ENCODE data around the gene ENAH. TPM values are rescaled to one million over a fixed set of nuclear protein-coding genes. Genes with fewer than 3 reads are reported as not detected.
A peak's percentile ranks its signal among the peaks of the same experiment; 100 is the strongest.
"Not testable (repeated sequence)": the region's sequence is repeated elsewhere in the genome, so short reads cannot be mapped to it uniquely, and the experiment has no call there.

Gene ENAH
- total RNA-seq, 1 experiment from 2014 or later = 246 TPM

- Histone ChIP-seq H3K9me3 (replicated peaks) (no peaks in the 10 kb centered on the region), H3K27ac (no peak overlapping the region), H3K36me3 (no peaks in the 10 kb centered on the region), H3K27me3 (no peaks in the 10 kb centered on the region), H3K4me3 (no peak overlapping the region), H3K4me1 (peaks cover 29% of the 10 kb centered on the region)
- DNase-seq = no peak
Observed at GRCh38 chr1:225660544-225660946, 7.6 kb upstream of the ENAH start.

GRCh38 chr1:225658041-225658440 lies 5.1 kb upstream of the ENAH start:
- Histone ChIP-seq H3K4me3 (peak overlapping the region; percentile 1; the same call in 1 of the 2 replicates), H3K27me3 (no peaks in the 10 kb centered on the region), H3K36me3 (no peaks in the 10 kb centered on the region), H3K9me3 (replicated peaks) (no peaks in the 10 kb centered on the region), H3K27ac (peak overlapping the region; percentile 99), H3K4me1 (peaks cover 35% of the 10 kb centered on the region)
- no peak for DNase-seq

- peak overlapping the region; percentile 99 for H3K27ac ChIP-seq
- peak; percentile 83 to 92 for DNase-seq
Observed at GRCh38 chr1:225657462-225657989, 4.6 kb upstream of the ENAH start.

DNA sequence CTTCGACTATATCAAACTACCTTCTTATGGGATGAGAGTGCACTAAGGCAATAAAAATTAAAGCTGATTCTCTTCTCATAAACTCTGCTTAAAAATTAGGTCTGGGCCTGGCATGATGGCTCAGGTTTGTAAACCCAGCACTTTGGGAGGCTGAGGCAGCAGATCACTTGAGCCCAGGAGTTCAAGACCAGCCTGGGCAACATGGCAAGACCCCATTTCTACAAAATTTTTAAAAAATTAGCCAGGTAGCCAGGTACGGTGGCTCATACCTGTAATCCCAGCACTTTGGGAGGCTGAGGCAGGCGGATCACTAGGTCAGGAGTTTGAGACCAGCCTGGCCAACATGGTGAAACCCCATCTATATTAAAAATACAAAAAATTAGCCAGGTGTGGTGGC lies 3.3 kb upstream of the ENAH start:
- DNase-seq; H3K36me3 ChIP-seq; H3K9me3 ChIP-seq (replicated peaks); H3K27me3 ChIP-seq; H3K4me3 ChIP-seq: not testable (repeated sequence)
- Histone ChIP-seq H3K4me1 (peaks cover 35% of the 10 kb centered on the region), H3K27ac (peak overlapping the region; percentile 99)

More at GRCh38 chr1:225657462-225657989, 4.6 kb upstream of the ENAH start:
- Histone ChIP-seq H3K27me3 (no peaks in the 10 kb centered on the region), H3K4me3 (peak overlapping the region; percentile 1; the same call in 1 of the 2 replicates), H3K4me1 (peaks cover 35% of the 10 kb centered on the region), H3K9me3 (replicated peaks) (no peaks in the 10 kb centered on the region), H3K36me3 (no peaks in the 10 kb centered on the region)

- H3K27me3 ChIP-seq = no peaks in the 10 kb centered on the region
- peak; percentile 94 to 98 for DNase-seq
- H3K4me3 ChIP-seq = no peak overlapping the region
- H3K27ac ChIP-seq = peak overlapping the region; percentile 99
- no peaks in the 10 kb centered on the region for H3K9me3 ChIP-seq (replicated peaks)
- no peaks in the 10 kb centered on the region for H3K36me3 ChIP-seq
- peaks cover 35% of the 10 kb centered on the region for H3K4me1 ChIP-seq
Observed at GRCh38 chr1:225655509-225656258, 2.8 kb upstream of the ENAH start.

GRCh38 chr1:225654688-225655508 lies 2.0 kb upstream of the ENAH start:
- H3K4me1 ChIP-seq = peaks cover 35% of the 10 kb centered on the region
- H3K36me3 ChIP-seq = no peaks in the 10 kb centered on the region
- peak overlapping the region; percentile 83 for H3K4me3 ChIP-seq
- peak in 1 of 2 experiments; percentile 29 for DNase-seq
- no peaks in the 10 kb centered on the region for H3K9me3 ChIP-seq (replicated peaks)
- peak overlapping the region; percentile 99 for H3K27ac ChIP-seq
- H3K27me3 ChIP-seq = no peaks in the 10 kb centered on the region

- DNase-seq = peak in 1 of 2 experiments; percentile 60
- peak overlapping the region; percentile 83 for H3K4me3 ChIP-seq
- peak overlapping the region; percentile 99 for H3K27ac ChIP-seq
- H3K9me3 ChIP-seq (replicated peaks) = no peaks in the 10 kb centered on the region
- H3K36me3 ChIP-seq = no peaks in the 10 kb centered on the region
- H3K27me3 ChIP-seq = no peaks in the 10 kb centered on the region
- peaks cover 35% of the 10 kb centered on the region for H3K4me1 ChIP-seq
Observed at GRCh38 chr1:225654277-225654597, 1.3 kb upstream of the ENAH start.

GRCh38 chr1:225653463-225654276 lies 747 bp upstream of the ENAH start:
- peak; percentile 79 to 81 for DNase-seq
- no peaks in the 10 kb centered on the region for H3K36me3 ChIP-seq
- no peaks in the 10 kb centered on the region for H3K27me3 ChIP-seq
- H3K4me3 ChIP-seq = peak overlapping the region; percentile 83
- H3K9me3 ChIP-seq (replicated peaks) = no peaks in the 10 kb centered on the region
- peaks cover 35% of the 10 kb centered on the region for H3K4me1 ChIP-seq
- peak overlapping the region; percentile 99 for H3K27ac ChIP-seq

- H3K4me1 ChIP-seq = peaks cover 21% of the 10 kb centered on the region
- DNase-seq = peak; percentile 74 to 84
- peak overlapping the region; percentile 95 for H3K27ac ChIP-seq
- peaks cover 10% of the 10 kb centered on the region; the same call in 1 of the 2 replicates for H3K36me3 ChIP-seq
- peak overlapping the region; percentile 85 for H3K4me3 ChIP-seq
- no peaks in the 10 kb centered on the region for H3K27me3 ChIP-seq
- no peaks in the 10 kb centered on the region for H3K9me3 ChIP-seq (replicated peaks)
Observed at GRCh38 chr1:225651872-225652728, 823 bp downstream of the ENAH start.

DNA sequence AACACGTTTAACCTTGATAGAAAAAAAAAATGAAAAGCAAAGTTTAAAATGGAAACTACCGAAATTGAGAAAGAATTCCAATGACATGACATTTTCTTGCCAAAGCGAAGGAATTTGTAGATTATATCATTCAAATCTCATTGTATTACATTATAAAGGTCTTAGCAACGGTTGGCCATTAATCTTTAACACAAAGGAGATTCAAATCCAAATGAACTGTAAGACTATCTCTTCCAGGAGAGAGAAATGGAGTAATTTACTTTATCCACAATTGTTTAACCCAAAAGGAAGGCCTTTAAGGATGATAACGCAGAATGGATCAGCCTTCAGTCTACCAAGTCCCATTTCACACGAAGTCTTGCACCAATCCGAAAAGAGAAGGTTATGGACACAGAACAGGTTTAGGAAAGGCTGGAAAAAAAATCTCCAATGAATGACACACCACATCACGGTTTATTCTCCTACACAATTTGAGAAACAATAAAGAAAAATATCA lies 1.5 kb downstream of the ENAH start:
- peaks cover 11% of the 10 kb centered on the region; the same call in 1 of the 2 replicates for H3K36me3 ChIP-seq
- peaks cover 14% of the 10 kb centered on the region for H3K4me1 ChIP-seq
- peak overlapping the region; percentile 95 for H3K27ac ChIP-seq
- no peaks in the 10 kb centered on the region for H3K9me3 ChIP-seq (replicated peaks)
- H3K4me3 ChIP-seq = peak overlapping the region; percentile 85
- peak in 1 of 2 experiments; percentile 66 for DNase-seq
- no peaks in the 10 kb centered on the region for H3K27me3 ChIP-seq

GRCh38 chr1:225650179-225650578 lies 2.7 kb downstream of the ENAH start:
- Histone ChIP-seq H3K27ac (no peak overlapping the region), H3K4me3 (peak overlapping the region; percentile 85), H3K36me3 (peaks cover 22% of the 10 kb centered on the region), H3K9me3 (replicated peaks) (peaks cover 4% of the 10 kb centered on the region), H3K4me1 (peaks cover 4% of the 10 kb centered on the region), H3K27me3 (no peaks in the 10 kb centered on the region)
- no peak for DNase-seq

DNA sequence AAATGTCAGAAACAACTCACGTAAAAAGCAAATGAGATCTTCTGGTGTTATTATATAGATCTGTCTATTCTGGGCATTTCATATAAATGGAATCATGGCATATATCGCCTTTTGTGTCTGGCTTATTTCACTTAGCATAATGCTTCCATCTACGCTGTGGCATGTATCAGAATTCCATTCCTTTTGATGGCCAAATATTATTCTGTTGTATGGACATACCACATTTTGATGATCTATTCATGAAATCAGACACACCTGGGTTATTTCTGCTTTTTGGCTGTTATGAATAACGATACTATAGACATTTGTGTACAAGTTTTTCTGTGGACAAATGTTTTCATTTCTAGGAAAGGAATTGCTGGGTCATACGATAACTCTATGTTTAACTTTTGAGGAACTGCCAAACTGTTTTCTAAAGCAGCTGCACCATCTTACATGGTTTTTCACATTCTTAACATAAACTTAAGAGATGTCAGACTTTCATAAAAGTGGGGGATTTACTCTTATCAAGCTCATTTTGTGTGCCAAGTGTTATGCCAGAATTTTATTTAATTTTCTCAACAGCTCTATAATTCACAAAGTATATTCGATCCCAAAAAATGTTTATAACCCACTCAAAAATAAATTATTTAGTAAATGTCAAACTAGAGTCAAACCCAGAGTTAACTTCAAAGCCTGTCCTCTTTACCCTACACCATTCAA lies 7.6 kb downstream of the ENAH start:
- no peak overlapping the region for H3K4me3 ChIP-seq
- H3K4me1 ChIP-seq = no peaks in the 10 kb centered on the region
- no peak for DNase-seq
- H3K9me3 ChIP-seq (replicated peaks) = peaks cover 13% of the 10 kb centered on the region
- H3K27ac ChIP-seq = no peak overlapping the region
- H3K27me3 ChIP-seq = no peaks in the 10 kb centered on the region
- H3K36me3 ChIP-seq = peaks cover 67% of the 10 kb centered on the region

GRCh38 chr1:225644666-225645065 lies 8.3 kb downstream of the ENAH start:
- H3K4me3 ChIP-seq = no peak overlapping the region
- no peaks in the 10 kb centered on the region for H3K4me1 ChIP-seq
- peaks cover 74% of the 10 kb centered on the region for H3K36me3 ChIP-seq
- no peak overlapping the region for H3K27ac ChIP-seq
- no peak for DNase-seq
- no peaks in the 10 kb centered on the region for H3K27me3 ChIP-seq
- H3K9me3 ChIP-seq (replicated peaks) = peaks cover 13% of the 10 kb centered on the region

Data from SJCRH30 (cell line).